Activated CD4-positive, CD25-positive, alpha-beta regulatory T cell treated with anti-CD3 and anti-CD28 coated beads, Interleukin-2, amount 50 U/mL, for 72 hours (primary cell): ENCODE results near the gene SENP6.
"Not testable (repeated sequence)": the region's sequence is repeated elsewhere in the genome, so short reads cannot be mapped to it uniquely, and the experiment has no call there.

ENCODE experiments used
- DNase-seq: peaks from one replicate; pipeline ENCODE4 v3.0.0; 2021

SENP6 gene

GRCh38 chr6:75673884-75674283 is 72.2 kb downstream of the SENP6 start:
- no peak for DNase-seq

GRCh38 chr6:75676377-75676776 is 74.7 kb downstream of the SENP6 start:
- no peak for DNase-seq

- DNase-seq = not testable (repeated sequence)
Observed at GRCh38 chr6:75682548-75682947, 80.9 kb downstream of the SENP6 start.

GRCh38 chr6:75683005-75683404 is 81.3 kb downstream of the SENP6 start:
- DNase-seq = not testable (repeated sequence)

- DNase-seq = not testable (repeated sequence)
Observed at GRCh38 chr6:75687535-75687934, 85.9 kb downstream of the SENP6 start.

GRCh38 chr6:75687937-75688336 is 86.3 kb downstream of the SENP6 start:
- not testable (repeated sequence) for DNase-seq

- DNase-seq = no peak
Observed at GRCh38 chr6:75689576-75689975, 87.9 kb downstream of the SENP6 start.

- DNase-seq = no peak
Observed at GRCh38 chr6:75691012-75691411, 89.3 kb downstream of the SENP6 start.

GRCh38 chr6:75693534-75693933 is 91.9 kb downstream of the SENP6 start:
- no peak for DNase-seq

- no peak for DNase-seq
Observed at GRCh38 chr6:75694406-75694805, 92.7 kb downstream of the SENP6 start.

- not testable (repeated sequence) for DNase-seq
Observed at GRCh38 chr6:75708334-75708733, 106.7 kb downstream of the SENP6 start.

GRCh38 chr6:75711173-75711572 is 109.5 kb downstream of the SENP6 start:
- no peak for DNase-seq

GRCh38 chr6:75719133-75719532 is 117.5 kb downstream of the SENP6 start:
- DNase-seq = no peak

GRCh38 chr6:75723382-75723781 is 121.7 kb downstream of the SENP6 start:
- DNase-seq = no peak

- no peak for DNase-seq
Observed at GRCh38 chr6:75727206-75727605, 125.5 kb downstream of the SENP6 start.

- not testable (repeated sequence) for DNase-seq
Observed at GRCh38 chr6:75731029-75731428, 129.3 kb downstream of the SENP6 start.

GRCh38 chr6:75735491-75736186 is 134.0 kb downstream of the SENP6 start:
- DNase-seq = no peak

GRCh38 chr6:75743971-75744370 is 142.3 kb downstream of the SENP6 start:
- DNase-seq = no peak

GRCh38 chr6:75745404-75745803 is 143.7 kb downstream of the SENP6 start:
- DNase-seq = no peak

GRCh38 chr6:75746221-75746620 is 144.5 kb downstream of the SENP6 start:
- DNase-seq = no peak

- DNase-seq = no peak
Observed at GRCh38 chr6:75747152-75747992, 145.7 kb downstream of the SENP6 start.

- no peak for DNase-seq
Observed at GRCh38 chr6:75748003-75748742, 146.5 kb downstream of the SENP6 start.

- DNase-seq = peak; percentile 41
Observed at GRCh38 chr6:75748743-75749538, 147.3 kb downstream of the SENP6 start, which contains the start of gene MYO6. Gene MYO6 (plus strand): TSS chr6:75749239. CDS start chr6:75817548, 68,309 bp downstream.
